HG03066 (cell line): ENCODE data around the gene ADAMTSL5.
"Not testable (repeated sequence)": the region's sequence is repeated elsewhere in the genome, so short reads cannot be mapped to it uniquely, and the experiment has no call there.

Experiments
- ATAC-seq: cut with Tn5 transposase; IDR thresholded peaks from one replicate; pipeline ENCODE4 v1.9.1; 2021; ENCODE audit warnings: low read depth; ENCODE audit not compliant: unreplicated experiment

ADAMTSL5 gene

GRCh38 chr19:1513499-1514294 is 878 bp upstream of the ADAMTSL5 start:
- no peak for ATAC-seq

- no peak for ATAC-seq
These were observed 1.2 kb downstream of the ADAMTSL5 start for GRCh38 chr19:1511318-1512317.

DNA sequence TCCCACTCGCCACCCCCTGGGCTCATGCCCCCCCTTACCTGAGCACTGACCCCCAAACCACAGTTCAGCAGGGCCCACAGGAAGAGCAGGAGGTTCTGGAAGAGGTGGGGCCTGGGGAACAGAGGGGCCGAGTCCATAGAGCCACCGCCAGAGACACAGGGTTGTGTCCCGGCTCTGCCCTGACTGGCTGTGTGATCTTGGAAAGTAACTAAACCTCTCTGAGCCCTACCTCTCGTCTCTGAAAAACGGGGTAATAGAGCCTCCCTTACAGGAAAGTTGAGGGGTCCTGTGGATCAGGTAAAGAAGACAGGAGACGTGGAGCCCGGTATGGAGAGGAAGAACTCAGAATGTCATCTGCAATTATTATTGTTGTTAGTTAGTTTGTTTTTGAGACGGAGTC is 2.0 kb downstream of the ADAMTSL5 start:
- ATAC-seq, result no peak

DNA sequence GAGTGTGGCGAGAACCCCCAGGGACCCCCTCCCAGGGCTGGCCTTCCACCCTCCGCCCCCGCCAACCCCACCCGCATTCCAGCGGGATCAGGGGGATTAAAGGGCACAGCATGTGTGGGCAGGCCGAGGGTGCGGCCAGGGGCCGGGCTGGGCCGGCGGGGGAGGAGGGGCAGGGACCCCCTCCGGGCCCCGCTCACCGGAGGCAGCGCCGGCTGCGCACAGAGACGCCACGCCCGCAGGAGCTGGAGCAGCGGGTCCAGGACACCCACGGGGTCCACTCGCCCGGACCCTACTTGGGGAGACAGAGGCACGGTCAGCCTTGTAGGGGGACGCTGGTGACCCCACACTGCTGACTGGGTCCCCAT is 2.4 kb downstream of the ADAMTSL5 start:
- ATAC-seq, result no peak

GRCh38 chr19:1509602-1510441 is 3.0 kb downstream of the ADAMTSL5 start:
- no peak for ATAC-seq

GRCh38 chr19:1508507-1508856 is 4.3 kb downstream of the ADAMTSL5 start:
- no peak for ATAC-seq

DNA sequence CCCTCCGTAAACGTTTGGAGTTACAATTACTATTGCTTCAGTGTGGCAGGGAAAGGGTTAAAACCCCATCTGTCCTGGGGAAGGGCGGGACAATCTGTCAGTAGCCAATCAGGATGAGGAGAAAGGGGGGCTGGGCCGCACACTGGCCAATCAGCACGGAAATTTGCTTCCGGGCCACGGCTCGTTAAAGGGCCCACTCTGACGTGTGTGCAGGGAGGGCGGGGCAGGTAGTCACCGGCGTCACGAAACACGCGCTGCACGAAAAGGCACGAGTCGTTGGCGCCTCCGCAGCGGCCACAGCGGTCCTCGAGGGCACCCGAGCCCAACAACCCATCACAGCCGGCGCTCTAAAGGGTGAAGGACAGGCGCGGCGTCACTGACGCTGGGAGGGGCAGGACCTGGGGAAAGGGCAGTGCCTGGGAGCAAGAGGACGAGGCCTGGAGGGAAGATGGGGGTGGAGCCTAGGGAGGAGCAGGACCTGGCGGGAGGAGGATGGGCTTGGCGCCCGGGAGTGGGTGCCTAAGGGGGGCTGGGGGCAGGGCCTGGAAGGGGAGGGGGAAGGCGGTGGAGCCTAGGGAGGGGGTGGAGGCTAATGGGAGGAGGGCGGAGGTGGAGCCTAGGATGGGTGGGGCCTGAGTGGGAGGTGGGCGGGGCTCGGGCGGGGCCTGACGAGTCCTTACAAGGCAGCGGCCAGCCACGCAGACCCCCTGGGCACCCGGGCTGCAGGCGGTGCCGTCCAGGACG is 4.9 kb downstream of the ADAMTSL5 start:
- ATAC-seq, result no peak

GRCh38 chr19:1507192-1507660 is 5.6 kb downstream of the ADAMTSL5 start:
- no peak for ATAC-seq

GRCh38 chr19:1505991-1506881 is 6.6 kb downstream of the ADAMTSL5 start:
- ATAC-seq, result no peak

GRCh38 chr19:1505012-1505411 is 7.8 kb downstream of the ADAMTSL5 start:
- no peak for ATAC-seq

DNA sequence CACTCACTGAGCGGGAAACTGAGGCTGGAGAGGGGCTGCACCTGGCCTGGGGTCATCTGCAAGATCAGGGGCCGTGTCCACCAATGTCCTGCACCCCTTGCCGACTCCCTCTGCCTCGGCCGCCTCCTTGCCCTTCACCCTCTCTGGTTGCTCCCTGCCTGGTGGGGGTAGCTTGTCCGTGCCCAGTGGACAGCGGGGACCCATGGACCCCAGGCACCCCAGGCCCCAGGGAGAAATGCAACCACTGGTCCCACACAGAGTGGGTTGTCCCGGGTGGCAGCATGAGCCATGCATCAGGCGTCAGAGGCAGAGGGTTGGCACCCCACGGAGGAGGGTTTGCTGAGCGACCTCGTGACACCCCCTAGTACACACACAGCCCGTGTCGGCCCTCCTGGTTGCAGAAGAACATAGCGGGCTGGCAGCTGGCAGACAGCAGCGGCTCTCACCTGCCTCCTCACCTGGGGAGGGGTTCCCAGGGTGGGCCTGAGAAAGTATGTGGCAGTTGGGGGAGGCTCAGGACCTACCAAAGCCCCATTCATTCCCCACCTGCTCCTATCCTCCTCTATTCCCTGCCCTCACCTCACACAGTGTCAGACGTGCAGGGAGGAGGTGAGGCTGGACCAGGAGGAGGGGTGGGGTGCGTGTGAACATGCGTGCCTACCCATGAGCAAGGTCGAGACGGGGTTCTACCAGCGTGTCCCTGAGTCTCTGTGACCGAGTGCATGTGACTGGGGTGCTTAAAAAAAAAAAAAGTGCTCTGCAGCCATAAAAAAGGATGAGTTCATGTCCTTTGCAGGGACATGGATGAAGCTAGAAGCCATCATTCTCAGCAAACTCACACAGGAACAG is 8.7 kb downstream of the ADAMTSL5 start:
- no peak for ATAC-seq

GRCh38 chr19:1503089-1503924 is 9.5 kb downstream of the ADAMTSL5 start:
- no peak for ATAC-seq

- no peak for ATAC-seq
These were observed 10.3 kb downstream of the ADAMTSL5 start for GRCh38 chr19:1502433-1503088.

GRCh38 chr19:1501200-1501595 is 11.6 kb downstream of the ADAMTSL5 start:
- ATAC-seq, result no peak

DNA sequence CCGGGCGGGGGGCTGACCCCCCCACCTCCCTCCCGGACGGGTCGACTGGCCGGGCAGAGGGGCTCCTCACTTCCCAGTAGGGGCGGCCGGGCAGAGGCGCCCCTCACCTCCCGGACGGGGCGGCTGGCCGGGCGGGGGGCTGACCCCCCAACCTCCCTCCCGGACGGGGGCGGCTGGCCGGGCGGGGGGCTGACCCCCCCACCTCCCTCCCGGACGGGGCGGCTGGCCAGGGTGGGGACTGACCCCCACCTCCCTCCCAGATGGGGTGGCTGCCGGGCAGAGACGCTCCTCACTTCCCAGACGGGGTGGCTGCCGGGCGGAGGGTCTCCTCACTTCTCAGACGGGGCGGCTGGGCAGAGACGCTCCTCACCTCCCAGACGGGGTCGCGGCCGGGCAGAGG is 13.6 kb downstream of the ADAMTSL5 start:
- not testable (repeated sequence) for ATAC-seq

GRCh38 chr19:1497578-1498235 is 15.1 kb downstream of the ADAMTSL5 start:
- ATAC-seq, result no peak
